22Rv1 (cell line): ENCODE measurements around the gene STARD9.
"Not testable (repeated sequence)": the region's sequence is repeated elsewhere in the genome, so short reads cannot be mapped to it uniquely, and the experiment has no call there.

Experiments
- CTCF ChIP-seq: fragments of 450-650 bp; IDR thresholded peaks from 2 replicates; pipeline ENCODE4 v1.5.1; 2017; ENCODE audit warnings: mild to moderate bottlenecking
- ZFX ChIP-seq: fragments of 450-650 bp; IDR thresholded peaks from 2 replicates; pipeline ENCODE4 v1.6.1; 2017; ENCODE audit warnings: antibody characterized with exemption, borderline replicate concordance

- not testable (repeated sequence) for TF ChIP-seq CTCF, ZFX
These were observed 104.7 kb downstream of the STARD9 start for GRCh38 chr15:42680142-42680482.
